Mesenteric fat pad (tissue), 1 donor: ENCODE data around the gene ACACA. TPM values are rescaled to one million over a fixed set of nuclear protein-coding genes. Genes with fewer than 3 reads are reported as not detected.

Source experiments
- DNase-seq: peaks from one replicate; pipeline ENCODE4 v3.0.0-alpha.2; 2020; ENCODE audit warnings: low spot score
- total RNA-seq: library from RNA; stranded (reverse); fragmentation: NEBNext Ultra II Directional; extraction: Animal tissue kit (Norgen Biotek cat#: 25700); gene quantifications from one replicate; pipeline ENCODE4 v1.2.1, GENCODE V29; 2021
- donor health status: DM: yes; HTN: yes; CAD: no.

Gene ACACA
- total RNA-seq, 1 donor from 2014 or later = 59.1 TPM

- no peak for DNase-seq
These were observed 172.5 kb downstream of the ACACA start for GRCh38 chr17:37234106-37234505.

DNA sequence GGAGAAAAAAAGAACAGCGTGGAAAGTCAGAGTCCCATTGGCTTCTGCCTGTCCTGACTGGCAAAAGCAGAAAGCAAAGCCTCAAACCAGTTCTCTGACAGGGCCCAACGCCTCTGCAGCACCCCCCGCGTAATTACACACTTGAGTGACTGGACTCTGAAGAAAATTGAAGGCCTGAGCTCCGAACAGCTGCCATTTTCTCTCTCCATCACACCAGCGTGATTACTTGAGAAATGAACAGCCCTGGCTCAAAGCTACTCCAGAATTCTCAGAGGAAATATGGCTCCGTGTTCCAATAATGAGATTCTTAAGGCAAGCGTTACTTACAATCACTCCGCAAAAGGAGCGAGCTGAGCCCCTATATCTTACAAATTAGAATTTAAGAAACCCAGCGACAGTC, 173.6 kb downstream of the ACACA start:
- no peak for DNase-seq

GRCh38 chr17:37231887-37232286, 174.7 kb downstream of the ACACA start:
- DNase-seq = no peak

DNA sequence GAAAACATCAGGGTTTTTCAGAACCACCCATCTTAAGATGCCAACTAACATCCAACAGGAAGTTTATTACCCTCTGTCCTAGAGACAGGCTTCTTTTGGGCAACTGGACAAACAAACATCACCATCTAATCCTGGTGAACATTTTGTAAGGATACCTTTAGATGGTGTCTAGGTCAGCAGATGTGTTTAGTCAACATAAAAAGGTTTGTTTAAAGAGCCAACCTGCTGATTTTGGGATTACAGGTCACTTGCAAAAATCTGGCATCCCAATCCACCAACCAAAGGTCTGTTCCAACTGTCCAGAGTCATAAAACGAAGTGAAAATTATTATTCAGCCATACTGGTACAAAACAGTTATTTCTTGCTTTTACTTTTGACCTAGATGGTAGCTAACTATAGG, 176.0 kb downstream of the ACACA start:
- no peak for DNase-seq

GRCh38 chr17:37225465-37225864, 181.2 kb downstream of the ACACA start:
- DNase-seq = no peak

DNA sequence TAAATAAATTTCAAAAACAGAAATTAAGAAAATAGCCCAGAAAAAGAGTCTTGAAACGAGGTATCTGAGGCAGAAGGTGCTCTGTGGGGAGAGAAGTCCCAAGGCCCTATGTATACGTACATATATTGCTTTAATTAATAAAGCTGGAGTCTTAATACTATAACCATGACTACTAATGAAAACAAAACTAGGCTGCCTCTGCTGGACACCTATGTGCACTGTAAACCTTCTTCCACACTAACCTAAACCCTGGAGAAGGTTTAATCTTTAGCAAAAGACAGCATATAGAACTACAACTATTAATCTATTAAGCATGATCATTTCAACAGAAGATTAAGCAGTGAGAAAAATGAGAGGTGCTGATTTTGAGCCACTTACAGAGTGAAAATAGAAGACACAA, 184.8 kb downstream of the ACACA start:
- no peak for DNase-seq

GRCh38 chr17:37220607-37220953, 186.1 kb downstream of the ACACA start:
- no peak for DNase-seq

- DNase-seq = no peak
These were observed 186.6 kb downstream of the ACACA start for GRCh38 chr17:37219876-37220606.

- no peak for DNase-seq
These were observed 187.8 kb downstream of the ACACA start for GRCh38 chr17:37218849-37219248.

- no peak for DNase-seq
These were observed 192.2 kb downstream of the ACACA start for GRCh38 chr17:37214416-37214815.

- no peak for DNase-seq
These were observed 192.7 kb downstream of the ACACA start for GRCh38 chr17:37213927-37214326.

GRCh38 chr17:37212179-37212578, 194.5 kb downstream of the ACACA start:
- DNase-seq = no peak

GRCh38 chr17:37211136-37211535, 195.5 kb downstream of the ACACA start:
- DNase-seq = no peak

DNA sequence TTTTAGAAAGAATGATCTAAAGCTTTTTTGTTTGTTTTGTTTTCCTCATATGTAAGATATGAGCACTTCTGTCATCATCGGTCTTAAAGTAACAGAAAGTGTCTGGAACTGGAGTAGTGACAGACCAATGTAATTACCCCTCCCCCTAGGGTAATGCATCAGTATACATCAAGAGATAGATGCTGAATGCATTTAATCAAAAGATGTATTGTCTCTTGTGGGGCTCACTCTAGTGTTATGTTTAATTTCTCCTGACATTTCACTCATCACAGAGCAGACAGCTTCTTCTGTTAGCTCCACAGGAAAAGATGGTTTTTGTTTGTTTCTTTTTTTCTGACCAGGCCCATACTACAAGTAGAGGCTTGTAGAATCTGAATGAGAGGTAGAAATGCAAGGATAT, 199.5 kb downstream of the ACACA start:
- no peak for DNase-seq

GRCh38 chr17:37206299-37206698, 200.3 kb downstream of the ACACA start:
- DNase-seq = no peak

GRCh38 chr17:37200497-37200896, 206.1 kb downstream of the ACACA start:
- no peak for DNase-seq

DNA sequence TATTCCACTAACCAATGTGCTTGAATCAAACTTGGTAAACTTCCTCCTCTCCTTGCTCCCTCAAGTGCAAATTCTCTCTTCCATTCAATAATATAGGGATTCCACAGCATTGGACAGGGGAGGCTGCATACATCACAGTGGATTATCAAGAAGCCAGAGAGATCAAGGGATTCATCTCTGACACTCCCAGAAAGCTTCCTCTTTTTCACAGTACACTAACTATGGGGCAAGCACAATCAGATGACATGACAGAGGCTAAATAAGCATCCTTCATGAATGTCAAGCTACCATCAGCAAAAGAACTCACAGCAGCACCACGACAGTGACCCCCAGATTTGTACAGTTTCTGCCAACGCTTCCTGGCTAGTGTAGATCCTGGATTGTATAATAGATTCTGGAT, 209.3 kb downstream of the ACACA start:
- DNase-seq = no peak

- no peak for DNase-seq
These were observed 212.4 kb downstream of the ACACA start for GRCh38 chr17:37194208-37194607.

DNA sequence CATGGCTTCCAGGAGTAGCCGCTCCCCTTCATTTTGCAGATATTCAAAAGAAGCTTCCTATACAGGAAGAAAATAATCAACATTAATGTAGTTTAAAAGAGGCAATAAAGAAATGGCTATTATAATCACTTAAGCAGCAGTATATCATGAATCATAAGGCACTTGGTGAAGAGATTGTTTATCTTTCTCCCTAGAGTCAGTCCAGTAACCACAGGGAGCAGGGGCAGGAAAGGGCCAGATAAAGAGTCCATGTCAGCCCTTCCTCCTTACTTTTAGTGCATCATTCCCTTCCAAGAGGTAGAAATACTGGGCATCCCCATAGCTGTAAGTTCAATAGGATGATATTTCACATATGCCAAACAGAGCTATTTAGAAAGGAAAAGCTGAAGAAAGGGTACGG, 215.4 kb downstream of the ACACA start:
- no peak for DNase-seq

- DNase-seq = no peak
These were observed 216.1 kb downstream of the ACACA start for GRCh38 chr17:37190493-37190892.

DNA sequence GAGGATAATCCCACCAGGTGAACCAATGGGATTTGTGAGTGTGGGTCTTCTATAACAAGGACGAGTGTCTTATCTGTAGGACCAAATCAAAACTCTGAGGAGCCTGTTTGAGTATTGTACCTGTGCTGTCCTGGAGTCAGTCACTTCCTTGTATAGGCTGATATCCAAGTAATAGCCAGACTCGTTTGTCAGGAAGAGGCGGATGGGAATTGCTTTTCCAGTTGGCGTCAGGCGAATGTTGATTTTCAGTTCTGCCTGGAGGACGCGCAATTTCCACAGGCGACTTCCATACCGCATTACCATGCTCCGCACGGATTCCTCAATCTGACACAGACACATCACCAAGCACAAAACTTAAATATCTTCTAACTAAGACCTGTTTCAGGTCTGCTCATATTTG, 218.5 kb downstream of the ACACA start:
- no peak for DNase-seq

- no peak for DNase-seq
These were observed 219.4 kb downstream of the ACACA start for GRCh38 chr17:37187262-37187661.

DNA sequence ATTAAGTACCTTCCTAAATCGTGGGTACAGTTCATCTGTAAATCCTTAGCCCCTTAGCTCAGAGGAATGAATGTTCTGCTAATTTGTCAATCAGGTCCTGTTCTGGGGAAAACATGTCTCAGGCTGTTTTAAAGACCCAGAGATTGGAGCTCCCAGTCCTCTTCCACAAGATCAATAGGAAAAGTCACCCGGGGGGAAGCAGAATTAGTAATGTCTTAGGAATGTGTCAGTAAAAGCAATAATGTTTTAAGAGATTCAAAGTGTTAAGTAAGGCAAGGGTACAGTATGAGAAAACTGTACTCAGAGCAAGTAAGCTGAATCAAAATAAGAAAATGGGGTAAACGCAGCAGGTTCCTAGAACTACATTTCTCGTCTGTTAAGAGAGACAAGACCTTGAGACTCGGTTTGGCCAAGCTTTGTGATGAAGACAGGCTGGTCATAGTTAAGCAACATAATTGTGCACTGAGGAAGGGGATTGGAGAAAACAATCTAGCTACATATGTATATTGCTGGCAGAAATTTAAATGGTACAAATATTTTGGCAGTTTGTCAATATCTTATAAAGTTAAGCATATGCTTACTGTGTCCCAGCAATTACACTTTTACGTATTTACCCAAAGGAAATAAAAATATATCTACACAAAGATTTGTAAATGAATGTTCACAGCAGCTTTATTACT, 223.7 kb downstream of the ACACA start:
- no peak for DNase-seq
